Epithelial cell of proximal tubule (primary cell): Measurements from ENCODE around the gene ANKRD61. TPM values are rescaled to one million over a fixed set of nuclear protein-coding genes. Genes with fewer than 3 reads are reported as not detected.

Source experiments
- DNase-seq: peaks from one replicate; pipeline ENCODE4 v3.0.0-alpha.2; 2011; ENCODE audit warnings: low read depth
- H3K4me3 ChIP-seq: 2 replicates; pipeline ENCODE4 v1.5.1; 2011; ENCODE audit warnings: low read depth, mild to moderate bottlenecking, low read length
- CTCF ChIP-seq: conservative IDR thresholded peaks from 2 replicates; pipeline ENCODE4 v1.5.1; 2012; ENCODE audit warnings: low read depth, mild to moderate bottlenecking, low read length
- total RNA-seq: library from RNA; depleted of rRNA; stranded (reverse); fragments of >200 nt; gene quantifications from 2 replicates; pipeline ENCODE4 v1.2.3, GENCODE V29; 2015

The ANKRD61 gene
- total RNA-seq, 1 donor from 2014 or later, result 0.12 TPM

DNA sequence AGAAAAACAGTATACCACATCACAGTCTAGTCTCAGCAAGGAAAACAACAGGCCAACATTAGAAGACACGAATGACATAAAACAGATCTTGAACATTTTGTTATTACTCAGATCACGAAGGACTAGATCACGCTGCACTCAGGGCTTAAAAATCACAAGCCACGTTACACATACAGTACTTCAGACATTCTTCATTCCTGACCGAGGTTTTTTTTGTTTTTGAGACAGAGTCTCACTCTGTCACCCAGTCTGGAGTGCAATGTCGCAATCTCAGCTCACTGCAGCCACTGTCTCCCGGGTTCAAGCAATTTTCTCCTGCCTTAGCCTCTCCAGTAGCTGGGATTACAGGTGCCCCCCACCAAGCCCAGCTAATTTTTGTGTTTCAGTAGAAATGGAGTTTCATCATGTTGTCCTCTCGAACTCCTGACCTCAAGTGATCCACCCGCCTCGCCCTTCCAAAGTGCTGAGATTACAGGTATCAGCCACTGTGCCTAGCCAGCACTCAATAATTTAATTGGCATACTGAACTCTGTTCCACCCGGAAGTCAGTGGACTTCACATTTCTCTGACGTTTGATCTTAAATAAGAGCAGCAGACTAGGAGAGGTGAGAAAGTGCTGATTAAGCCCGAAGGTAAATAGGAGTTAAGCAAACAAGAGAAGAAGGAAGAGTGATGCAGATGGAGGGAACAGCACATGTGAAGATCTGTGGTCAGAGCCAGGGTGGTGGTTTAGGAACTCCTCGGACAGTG is 18.6 kb upstream of the ANKRD61 start:
- TF ChIP-seq CTCF, result no peak
- no peak for DNase-seq
- H3K4me3 ChIP-seq, result no peak overlapping the region

DNA sequence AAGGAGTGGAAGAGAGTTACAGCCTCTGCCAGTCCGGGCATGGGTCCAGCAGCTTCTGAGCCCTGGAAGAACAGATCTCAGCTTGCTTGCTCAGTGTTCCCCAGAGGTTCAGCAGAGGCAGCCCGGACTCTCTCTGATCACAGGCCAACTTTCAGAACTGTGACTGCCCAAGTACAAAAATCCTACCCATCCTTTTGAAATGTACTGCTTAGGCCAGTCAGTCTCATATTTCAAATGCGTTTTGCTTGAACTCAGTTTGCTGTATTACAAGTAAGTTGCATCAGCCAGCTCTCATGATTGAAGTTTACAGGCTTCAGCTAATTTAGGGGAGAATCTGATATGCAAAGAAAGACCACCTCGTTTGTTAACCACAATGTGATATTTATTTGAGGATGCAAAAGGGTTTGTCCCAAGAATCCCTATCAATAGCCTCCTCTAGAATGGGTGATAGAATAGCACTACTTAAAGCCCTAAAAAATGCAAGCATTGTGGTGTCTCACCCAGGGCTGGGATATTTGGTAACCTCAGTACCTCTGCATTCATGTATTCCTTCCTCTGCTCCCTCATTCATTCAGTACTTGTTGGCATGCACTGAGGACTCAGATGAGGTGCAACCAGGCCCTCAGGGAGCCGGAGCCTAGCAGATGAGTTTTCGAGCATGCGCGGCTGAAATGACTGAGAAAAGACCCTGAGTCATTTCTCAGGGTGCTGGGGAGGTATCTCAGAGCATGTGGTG is 15.1 kb upstream of the ANKRD61 start:
- TF ChIP-seq CTCF, result no peak
- no peak for DNase-seq
- H3K4me3 ChIP-seq, result no peak overlapping the region

- TF ChIP-seq CTCF, result no peak
- DNase-seq, result no peak
- H3K4me3 ChIP-seq, result no peak overlapping the region
These were observed 14.6 kb upstream of the ANKRD61 start for GRCh38 chr7:6016653-6016966.

- TF ChIP-seq CTCF, result no peak
These were observed 10.5 kb upstream of the ANKRD61 start for GRCh38 chr7:6020371-6021286.

GRCh38 chr7:6022707-6023106 is 8.5 kb upstream of the ANKRD61 start:
- no peak for TF ChIP-seq CTCF
- DNase-seq, result no peak
- no peak overlapping the region for H3K4me3 ChIP-seq

More at GRCh38 chr7:6020371-6021286, 10.5 kb upstream of the ANKRD61 start:
- no peak overlapping the region for H3K4me3 ChIP-seq
- no peak for DNase-seq

- TF ChIP-seq CTCF, result no peak
- H3K4me3 ChIP-seq, result no peak overlapping the region
- DNase-seq, result no peak
These were observed 7.2 kb upstream of the ANKRD61 start for GRCh38 chr7:6023974-6024435.
